ENCODE measurements around the gene ABCG1. TPM values are rescaled to one million over a fixed set of nuclear protein-coding genes. Genes with fewer than 3 reads are reported as not detected.

Gene ABCG1
- total and polyA plus RNA-seq, 2 donors (not counting 3 experiments of a cell fraction or from before 2014, with no cell fraction given), result 6.7 to 19.6 TPM

GRCh38 chr21:42300045-42300583, 81.2 kb downstream of the ABCG1 start:
- H3K4me1 ChIP-seq (ENCODE audit: control insufficient read depth, extremely low read depth, insufficient read depth, low read length), result peaks cover 10% of the 10 kb centered on the region
- no peak for FAIRE-seq
- H3K4me3 ChIP-seq (replicated peaks in 1 of 3; ENCODE audit: insufficient read depth in 1 of 3, low read depth in 1 of 3, low read length in 3 of 3), result no peak overlapping the region
- DNase-seq (ENCODE audit: low read depth, low spot score), result no peak
- TF ChIP-seq JUN (IDR thresholded peaks at IDR 0.05; ENCODE audit: borderline replicate concordance, insufficient read depth, insufficient read length, low read depth) (no peak), EZH2 (IDR thresholded peaks at IDR 0.05; ENCODE audit: borderline replicate concordance, low read depth, low read length, severe bottlenecking) (no peak), GATA2 (IDR thresholded peaks at IDR 0.05; ENCODE audit: insufficient read depth, insufficient read length, low read depth, low read length) (no peak), POLR2AphosphoS5 (IDR thresholded peaks at IDR 0.05; ENCODE audit: insufficient read depth, low read depth, low read length) (no peak), MAX (IDR thresholded peaks at IDR 0.05; ENCODE audit: insufficient read depth, insufficient read length) (peak; percentile 23)
- TF ChIP-seq, protein P1, sequence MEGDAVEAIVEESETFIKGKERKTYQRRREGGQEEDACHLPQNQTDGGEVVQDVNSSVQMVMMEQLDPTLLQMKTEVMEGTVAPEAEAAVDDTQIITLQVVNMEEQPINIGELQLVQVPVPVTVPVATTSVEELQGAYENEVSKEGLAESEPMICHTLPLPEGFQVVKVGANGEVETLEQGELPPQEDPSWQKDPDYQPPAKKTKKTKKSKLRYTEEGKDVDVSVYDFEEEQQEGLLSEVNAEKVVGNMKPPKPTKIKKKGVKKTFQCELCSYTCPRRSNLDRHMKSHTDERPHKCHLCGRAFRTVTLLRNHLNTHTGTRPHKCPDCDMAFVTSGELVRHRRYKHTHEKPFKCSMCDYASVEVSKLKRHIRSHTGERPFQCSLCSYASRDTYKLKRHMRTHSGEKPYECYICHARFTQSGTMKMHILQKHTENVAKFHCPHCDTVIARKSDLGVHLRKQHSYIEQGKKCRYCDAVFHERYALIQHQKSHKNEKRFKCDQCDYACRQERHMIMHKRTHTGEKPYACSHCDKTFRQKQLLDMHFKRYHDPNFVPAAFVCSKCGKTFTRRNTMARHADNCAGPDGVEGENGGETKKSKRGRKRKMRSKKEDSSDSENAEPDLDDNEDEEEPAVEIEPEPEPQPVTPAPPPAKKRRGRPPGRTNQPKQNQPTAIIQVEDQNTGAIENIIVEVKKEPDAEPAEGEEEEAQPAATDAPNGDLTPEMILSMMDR (IDR thresholded peaks at IDR 0.05; ENCODE audit: extremely low read depth in 1 of 2, insufficient read depth in 1 of 2, low read depth in 1 of 2, low read length in 2 of 2), result no peak
- ChIA-PET CTCF (interaction anchor here (1.5 kb wide), 1 partner anchor 38 kb away, joined by 5 read pairs; no protein-coding TSS in a partner anchor), POLR2A (no interaction called here)
- H3K9ac ChIP-seq (replicated peaks; ENCODE audit: extremely low read depth, insufficient read depth, low read length), result no peak overlapping the region
- H3K27me3 ChIP-seq (ENCODE audit: control insufficient read depth in 2 of 2, insufficient read depth in 2 of 2, low read length in 2 of 2), result no peaks in the 10 kb centered on the region
- no peaks in the 10 kb centered on the region for H3K9me3 ChIP-seq (replicated peaks; ENCODE audit: control insufficient read depth, insufficient read depth, low read length)
- no peak overlapping the region for H3K27ac ChIP-seq (ENCODE audit: insufficient read depth, low read depth, low read length)
- no peaks in the 10 kb centered on the region for H4K20me1 ChIP-seq (replicated peaks; ENCODE audit: control insufficient read depth, extremely low read depth, insufficient read depth, low read length)
- no peak overlapping the region for H2AFZ ChIP-seq (ENCODE audit: low read depth, low read length)
- dilution Hi-C loops (cut with MboI; ENCODE audit: extremely low pct_ligation_motif_present, low sequenced_read_pairs), result no loop called here
- no peak overlapping the region for H3K4me2 ChIP-seq (ENCODE audit: insufficient read depth, low read length)
- BruUV-seq (replicated peaks), result no TSS peak
- H3K36me3 ChIP-seq (ENCODE audit: control insufficient read depth in 2 of 2, extremely low read depth in 1 of 2, insufficient read depth in 2 of 2, low read length in 2 of 2), result no peaks in the 10 kb centered on the region
- no peaks in the 10 kb centered on the region for H3K9me1 ChIP-seq (replicated peaks; ENCODE audit: control insufficient read depth, extremely low read depth, insufficient read depth, low read length)
- intact Hi-C loops (cut with micrococcal nuclease), result no loop called here
- H3K79me2 ChIP-seq (ENCODE audit: control insufficient read depth, insufficient read depth, low read length), result no peaks in the 10 kb centered on the region

Measured in endothelial cell of umbilical vein (primary cell).